ENCODE results near the gene RAB3C.

Gene RAB3C

DNA sequence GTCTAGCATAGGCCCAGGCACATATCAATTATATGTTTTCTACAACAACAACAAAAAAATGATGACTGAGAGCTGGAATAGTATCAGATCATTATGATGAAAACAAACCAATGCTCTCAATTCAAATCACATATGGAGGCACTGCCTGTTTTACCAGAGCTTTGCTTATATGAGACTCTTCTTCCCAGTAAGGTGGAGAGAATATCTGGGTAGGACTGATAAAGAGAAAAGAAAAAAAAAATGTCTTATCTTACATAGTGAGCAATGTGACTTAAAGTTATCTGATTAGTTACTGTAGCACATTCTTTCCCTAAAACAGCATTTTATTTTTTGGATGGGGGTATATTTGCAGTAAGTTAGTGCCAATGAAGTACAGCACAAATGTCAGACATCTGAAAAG lies 154.8 kb downstream of the RAB3C start:
- DNase-seq: no peak

DNA sequence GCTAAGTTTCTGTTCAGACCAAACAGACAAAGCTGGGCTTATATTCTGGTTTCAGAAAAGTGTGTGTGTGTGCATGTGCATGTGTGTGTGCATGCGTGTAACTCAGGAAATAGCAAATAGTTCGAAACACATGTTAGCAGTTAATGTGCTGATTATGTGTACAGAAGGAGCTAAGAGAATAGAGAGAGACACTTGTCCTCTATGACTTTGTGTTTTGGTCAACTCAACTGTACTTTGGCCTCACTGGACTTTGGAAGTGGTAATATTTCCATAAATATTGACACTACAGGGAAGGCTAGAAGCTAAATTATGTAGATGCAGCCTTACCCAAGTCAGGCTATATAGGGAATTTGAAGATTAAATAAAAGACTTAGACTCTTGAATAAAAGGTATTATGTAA lies 155.5 kb downstream of the RAB3C start:
- no peak for DNase-seq

DNA sequence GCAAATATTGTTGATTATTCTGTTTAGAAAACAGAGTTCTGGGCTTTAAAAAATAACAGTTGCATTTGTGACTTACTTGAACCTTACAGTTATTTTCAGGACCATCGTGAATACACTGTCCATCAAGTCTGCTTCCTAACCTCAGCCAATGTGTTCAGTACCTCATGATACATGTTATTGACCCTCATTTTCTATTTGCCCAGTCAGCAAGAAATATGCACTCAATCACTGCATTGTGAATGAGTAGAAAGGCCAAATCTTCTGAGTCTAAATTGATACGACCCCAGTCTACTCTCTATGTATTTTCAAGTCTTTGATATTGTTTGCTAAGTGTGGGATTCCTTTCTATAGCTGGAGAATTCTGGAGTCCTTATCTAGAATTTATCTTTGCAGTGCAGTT lies 156.2 kb downstream of the RAB3C start:
- DNase-seq: no peak

DNA sequence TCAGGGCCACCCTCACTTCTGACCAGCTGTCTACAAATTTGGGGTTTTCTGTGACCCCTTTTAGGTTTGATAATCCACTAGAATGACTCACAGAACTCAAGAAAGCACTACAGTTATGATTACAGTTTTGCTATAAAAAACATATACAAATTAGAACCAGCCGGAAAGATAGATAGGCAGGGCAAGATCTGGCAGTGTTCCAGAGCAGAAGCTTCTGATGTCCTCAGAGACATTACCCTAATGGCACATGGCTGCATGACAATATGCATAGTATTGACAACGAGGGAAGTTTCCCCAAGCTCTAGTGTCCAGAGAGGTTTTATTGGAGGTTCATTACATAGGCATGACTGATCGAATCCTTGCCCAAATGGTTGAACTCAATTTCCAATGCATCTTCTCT lies 158.1 kb downstream of the RAB3C start:
- DNase-seq: no peak

DNA sequence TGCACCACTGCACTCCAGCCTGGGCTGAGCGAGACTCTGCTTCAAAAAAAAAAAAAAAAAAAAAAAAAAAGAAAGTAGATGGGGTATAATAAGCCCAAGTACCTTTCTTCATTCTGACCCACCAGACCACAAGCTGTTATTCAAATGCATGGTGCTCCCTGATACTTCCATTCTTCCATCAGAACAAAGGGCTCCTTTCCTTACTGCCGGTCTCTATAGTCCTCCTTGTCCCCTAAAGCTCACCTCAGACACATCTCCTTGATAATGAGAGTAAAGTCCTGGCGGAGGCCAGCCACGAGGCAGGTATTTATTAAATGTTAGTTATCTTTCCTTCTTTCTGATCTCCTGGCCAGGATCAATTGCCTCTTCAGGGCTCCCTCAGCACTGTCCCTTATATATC lies 162.5 kb downstream of the RAB3C start:
- no peak for DNase-seq

DNA sequence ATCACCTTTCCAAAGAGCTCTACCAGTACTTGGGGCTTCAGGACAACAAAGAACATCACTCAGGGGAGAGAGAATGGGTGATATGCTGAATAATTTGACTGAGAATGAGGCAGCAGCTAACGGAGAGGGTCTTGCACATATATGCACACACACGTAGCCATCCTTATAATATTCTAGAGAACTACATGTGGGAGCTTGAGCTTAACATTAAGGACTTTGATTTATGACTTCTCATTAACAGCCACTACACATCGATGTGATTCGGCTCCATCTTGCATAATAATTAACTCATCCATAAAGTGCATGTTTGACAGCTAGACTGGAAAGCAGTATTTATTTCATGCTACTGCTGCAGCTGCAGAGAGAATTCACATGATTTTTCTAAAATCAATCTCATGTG lies 163.4 kb downstream of the RAB3C start:
- DNase-seq: no peak

DNA sequence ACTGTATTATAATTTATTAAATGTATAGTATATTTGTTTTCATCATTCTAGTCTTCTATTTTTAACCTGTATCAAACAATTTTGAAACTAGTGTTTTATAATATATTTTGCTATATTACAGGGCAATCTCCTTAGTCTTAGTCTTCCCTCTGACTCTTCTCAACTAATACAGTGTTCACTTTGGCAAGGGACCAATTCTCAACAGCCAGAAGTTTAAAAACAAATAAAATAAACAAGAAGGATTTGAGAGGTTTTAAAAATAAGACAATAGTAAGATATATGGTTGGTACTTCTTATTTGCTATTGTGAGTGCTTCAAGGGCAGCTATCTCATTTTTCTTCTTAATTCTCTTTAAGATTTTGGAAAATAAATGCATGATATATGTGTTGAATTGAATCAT lies 167.2 kb downstream of the RAB3C start:
- DNase-seq: no peak

DNA sequence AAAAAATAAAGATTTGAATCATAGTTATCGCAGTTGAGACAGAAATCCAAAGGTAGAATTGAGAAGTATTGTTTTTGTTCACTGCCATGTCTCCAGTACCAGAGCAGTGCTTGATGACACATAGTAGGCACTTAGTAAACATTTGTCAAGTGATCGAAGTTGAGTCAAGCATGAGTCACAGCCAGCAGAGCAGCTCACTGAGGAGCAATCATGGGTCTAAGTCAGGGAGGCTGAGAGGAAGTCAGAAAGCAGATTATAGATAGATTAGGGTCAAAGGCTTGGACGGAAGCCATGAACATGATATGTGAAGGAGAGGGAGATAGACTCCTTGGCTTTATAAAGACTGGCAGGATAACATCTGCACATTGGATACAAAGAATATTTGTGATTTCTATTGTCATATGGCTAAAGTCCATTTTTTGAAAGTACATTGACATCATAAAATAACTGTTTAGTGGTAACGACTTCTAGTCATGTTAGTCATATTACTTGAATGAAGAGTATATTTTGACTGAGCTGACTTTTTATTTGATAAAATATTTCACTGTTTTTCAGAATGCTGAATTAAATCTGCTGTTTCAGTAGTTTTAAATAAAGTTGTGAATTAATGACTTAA lies 168.5 kb downstream of the RAB3C start:
- no peak for DNase-seq

DNA sequence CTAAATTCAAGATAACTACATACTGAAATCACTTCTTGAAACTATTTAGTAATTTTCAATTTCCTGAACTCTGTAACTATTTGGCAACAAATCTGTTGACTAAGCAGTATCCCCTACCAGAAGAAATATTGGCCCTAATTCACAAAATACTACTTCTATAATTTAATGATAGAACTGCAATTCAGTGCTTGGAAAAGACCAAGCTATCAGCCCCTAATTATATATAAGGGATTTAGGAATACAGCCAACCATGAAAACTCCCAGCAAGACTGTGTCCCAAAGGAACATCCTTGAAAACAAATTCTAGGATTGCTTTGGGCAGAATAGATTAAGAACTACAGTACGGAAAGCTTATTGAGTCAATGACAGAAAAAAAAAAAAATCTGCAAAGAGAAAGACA lies 169.2 kb downstream of the RAB3C start:
- no peak for DNase-seq

DNA sequence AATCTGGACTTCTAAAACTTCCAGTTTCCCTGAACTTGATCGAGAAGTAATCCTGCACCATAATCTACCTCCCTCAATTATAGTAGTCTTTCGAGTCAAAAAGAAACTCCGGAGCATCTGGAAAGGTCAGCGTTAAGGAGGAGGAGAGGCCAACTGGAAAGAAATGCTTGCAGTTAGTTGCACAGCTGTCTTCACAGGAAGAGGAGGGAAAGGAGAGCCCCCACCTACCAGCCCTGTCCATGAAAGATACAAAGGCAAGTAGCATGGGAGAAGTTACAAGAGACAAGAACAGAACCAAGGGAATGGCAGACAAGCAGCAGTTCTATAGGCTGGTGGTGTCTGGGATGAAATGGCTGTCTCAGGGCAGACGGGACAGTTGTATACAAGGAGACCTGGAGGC lies 170.6 kb downstream of the RAB3C start:
- DNase-seq: no peak

DNA sequence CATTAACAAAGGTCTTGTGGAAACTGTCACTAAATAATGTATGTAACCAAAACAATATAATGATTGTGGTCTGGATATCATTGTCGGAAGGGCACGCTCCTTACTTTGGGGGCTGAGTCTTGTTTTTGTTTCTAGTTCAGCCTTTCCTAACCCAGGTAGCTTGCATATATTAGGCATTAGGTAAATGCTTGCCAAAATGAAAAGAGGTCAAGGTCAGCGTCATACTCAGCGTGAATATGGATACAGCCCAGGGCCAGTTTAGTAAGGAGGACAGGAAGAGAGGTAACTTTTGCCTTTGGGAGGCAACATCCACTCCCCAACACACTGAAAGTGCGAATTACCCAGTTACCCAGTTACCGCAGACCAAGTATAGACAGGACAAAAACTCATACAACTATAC lies 171.4 kb downstream of the RAB3C start:
- DNase-seq: no peak

DNA sequence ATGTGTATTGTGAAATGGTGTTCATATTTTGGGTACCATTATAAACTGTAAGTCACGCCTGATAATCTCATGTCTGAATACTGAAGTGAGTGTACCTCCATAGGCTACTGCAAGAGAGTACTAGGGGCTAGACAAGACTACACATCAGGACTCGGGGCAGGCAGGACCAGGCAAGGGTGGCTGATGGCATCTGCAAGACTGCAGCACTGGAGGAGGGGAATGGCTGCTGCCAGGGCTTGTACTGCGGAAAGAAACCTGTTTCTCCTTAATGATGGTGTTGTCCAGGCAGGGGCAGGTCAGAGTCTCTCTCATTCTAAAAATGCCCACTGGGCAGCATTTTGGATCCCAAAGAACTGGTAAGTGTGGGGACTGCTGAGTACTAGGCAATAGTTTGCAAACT lies 172.5 kb downstream of the RAB3C start:
- DNase-seq: no peak

DNA sequence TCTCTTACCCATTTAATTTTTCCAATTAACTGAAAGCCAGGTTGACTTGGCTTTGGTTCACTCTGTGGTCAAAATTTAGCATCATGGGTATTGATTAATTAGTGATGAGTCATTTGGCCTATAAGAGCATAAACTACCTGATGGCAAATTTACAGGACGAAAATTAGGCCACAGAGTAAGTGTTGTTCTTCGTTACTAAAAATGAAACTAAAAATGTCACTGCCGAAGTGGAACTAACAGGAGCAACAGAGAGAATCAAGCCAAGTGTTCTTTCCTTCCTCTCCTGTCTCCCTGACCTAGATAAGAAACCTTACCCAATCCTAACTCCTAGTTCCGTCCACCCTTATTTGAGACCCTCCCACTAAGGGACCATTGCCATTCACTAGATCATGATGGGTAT lies 176.9 kb downstream of the RAB3C start:
- DNase-seq: no peak

DNA sequence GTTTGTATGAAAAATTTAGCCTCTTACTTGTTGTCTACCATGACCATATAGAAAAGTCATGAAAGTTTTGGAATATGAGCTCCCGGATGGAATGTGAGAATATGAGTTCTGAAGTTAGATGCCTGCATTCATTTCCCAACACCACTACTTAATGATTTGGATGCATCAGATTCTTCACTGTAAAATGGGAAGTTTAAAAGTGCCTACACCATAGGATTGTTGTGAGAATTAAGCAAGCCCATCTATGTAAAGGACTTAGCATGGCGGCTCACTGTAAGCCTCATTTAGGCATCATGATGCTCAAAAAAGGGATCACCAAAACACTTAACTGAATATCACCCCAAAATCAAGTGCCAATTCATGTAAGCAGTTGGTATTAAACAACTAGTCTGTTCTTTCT lies 177.3 kb downstream of the RAB3C start:
- DNase-seq: no peak

DNA sequence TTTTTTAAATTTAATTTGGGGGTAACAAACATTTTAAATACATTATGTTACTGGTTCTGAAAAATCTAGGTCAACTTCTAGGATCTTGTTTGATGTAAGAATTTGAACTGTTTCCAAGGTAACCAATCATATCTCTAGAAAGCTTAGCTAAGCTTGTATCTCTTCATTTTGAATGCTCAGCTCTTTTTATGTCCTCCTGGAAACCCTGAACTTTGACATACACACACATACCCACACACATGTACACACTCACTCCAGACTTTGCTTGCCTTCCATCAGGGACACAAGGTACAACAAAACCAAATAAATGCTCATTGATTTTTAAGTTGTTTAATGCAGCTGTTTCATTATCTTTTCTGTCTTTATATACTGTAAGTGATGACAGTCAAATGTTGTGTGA lies 178.5 kb downstream of the RAB3C start:
- DNase-seq: no peak

DNA sequence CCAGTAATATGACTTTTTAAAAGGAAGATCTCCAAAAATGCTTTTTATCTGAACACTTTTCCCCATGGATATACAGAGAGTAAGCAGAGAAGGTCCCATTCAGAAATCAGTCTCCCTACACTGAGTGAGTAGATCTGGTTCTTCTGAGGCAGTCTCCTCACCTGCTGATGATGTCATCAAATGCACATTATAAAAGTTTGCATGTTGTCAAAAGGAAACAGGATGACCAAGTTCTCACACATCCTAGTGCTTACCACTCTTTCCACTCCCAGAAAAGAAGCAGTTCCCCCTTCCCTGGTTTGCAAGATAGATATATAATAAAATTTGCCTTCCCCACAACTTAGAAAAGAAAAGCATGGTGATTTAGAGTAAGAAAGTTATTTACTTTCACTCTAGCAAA lies 180.5 kb downstream of the RAB3C start:
- no peak for DNase-seq

DNA sequence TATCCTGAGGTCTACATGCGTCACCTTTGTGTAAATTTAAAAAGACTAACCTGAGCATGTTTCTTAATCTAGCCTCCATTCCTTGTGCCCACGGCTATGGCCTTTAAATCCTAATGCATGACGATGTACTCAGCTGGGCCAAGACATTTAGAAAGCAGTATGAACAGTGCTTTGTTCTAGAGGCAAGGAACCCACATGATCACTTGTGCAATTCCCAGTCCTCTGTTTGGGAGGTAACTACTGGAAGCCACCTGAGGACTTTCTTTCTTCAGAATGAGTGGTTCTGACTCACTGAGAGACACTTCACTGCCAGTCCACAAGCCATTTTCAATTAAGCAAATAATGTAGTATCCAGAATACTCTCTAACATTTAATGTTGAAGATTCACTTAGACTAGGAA lies 181.3 kb downstream of the RAB3C start:
- no peak for DNase-seq

DNA sequence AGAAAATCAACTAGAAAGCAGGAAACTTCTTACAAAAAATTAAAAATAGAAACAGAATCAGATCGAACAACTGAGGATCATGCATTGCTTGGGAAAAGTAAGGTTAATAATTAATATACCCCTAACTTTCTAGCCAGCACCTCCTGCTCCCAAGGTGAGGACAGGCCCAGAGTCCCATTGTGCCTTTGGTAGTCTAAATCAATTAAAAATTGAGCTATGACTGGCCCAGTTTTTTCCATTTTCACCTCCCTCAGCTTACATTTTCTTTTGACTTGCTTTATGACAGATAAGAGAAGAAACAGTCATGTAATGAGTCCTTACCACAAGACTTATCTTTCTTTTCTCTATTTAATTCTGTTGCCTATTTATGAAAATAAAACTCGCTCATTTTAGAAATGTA lies 182.2 kb downstream of the RAB3C start:
- DNase-seq: no peak

DNA sequence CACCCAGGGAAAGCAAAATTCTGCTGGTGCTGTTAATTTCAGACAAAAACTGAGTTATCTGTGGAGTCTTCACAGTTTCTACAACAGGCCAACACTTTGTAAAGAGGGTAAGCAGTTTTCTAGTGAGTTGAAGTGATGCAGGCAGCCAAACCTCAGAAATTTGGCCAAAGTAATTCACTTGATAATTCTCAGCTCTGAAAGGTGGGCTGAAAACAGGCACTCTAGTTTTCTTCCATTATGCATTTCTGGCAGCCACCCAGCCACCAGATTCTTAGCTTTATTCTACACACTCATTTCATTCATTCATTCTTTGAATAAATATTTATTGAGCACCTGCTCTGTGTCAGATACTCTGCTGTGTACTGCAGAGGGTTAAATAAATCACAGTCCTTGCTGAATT lies 184.2 kb downstream of the RAB3C start:
- DNase-seq: no peak

DNA sequence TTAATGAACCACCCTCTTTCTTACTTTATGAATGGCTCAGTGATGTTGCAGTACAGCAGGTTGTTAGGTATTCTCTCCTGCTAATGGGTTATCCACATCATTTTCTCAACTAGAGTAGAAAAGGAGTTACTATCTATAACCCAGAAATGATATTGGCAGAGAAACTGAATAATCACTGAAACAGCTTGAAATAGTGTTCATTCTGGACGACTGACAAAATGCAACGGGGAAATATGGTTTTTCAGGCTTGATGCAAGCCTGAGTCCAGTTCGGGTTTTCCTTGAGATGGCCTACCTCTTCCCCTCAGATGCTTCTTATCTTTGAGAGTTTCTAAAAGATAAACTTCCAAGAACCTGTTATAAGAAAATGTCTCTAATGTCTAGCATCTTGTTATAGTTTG lies 187.3 kb downstream of the RAB3C start:
- no peak for DNase-seq

DNA sequence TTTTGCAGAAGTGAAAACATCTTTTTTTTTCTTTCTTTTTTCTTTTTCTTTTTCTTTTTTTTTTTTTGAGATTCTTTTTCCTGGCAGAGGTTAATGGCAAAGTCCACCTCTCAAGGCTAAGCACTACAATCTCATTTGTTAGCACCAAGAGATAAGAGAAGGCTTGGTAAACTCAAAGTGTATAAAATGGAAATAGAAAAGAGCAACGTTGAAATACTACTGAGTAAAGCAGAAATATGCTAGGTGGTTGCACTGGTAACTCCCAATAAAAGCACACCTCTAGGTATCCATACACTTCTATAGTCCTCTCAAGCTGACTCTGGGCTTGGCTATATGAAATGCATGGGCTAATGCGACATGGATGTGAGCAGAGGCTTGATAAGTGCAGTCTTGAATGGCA lies 188.9 kb downstream of the RAB3C start:
- DNase-seq: no peak

DNA sequence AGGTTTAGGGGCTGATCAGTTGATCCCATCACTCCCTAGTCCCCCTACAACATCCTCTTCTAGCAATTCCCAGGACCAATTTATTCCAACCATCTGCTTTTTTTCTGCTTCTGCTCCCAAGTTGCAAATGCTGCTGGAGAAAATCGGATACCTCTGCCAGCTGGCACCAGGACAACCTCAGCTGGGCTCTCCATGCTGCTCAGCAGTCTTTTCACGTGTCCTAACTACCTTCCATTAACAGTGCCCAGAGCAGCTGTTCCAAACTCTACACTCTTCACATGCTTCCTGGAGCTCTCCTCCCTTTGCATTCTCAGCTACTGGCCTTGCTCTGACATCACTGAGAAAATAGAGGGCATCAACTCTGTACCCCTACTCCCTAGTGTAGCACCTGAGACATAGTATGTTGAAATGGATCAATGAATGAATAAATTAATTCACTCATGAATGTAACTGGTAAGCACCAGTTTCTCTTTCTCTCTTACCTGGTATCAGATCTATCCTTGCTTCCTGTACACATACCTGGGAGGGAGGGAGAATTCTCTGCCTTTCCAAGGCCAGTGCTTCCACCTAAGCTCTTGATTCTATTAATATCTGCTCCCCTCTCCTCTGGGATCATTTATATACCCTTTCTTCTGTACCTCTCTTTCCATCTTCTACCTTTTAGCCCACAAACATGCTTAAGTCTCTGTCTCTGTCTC lies 191.0 kb downstream of the RAB3C start:
- peak; percentile 70 for DNase-seq

DNA sequence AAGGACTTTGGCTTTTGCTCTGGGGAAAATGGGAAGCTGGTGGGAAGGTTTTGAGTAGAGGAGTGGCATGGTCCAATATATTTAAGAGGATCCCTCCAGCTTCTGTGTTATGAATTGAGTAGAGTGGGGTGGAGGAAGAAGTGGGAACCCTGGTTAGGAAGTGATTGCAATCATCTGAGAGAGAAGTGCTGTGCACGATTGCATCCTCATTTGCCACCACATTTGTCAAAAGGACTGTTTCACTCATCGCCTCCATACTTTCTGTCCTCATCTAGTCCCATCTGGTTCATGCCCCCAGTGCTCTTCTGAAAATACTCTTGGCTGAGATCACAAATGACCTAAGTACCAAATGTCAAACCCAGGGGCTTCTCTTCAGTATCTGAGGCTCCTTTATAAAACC lies 192.1 kb downstream of the RAB3C start:
- DNase-seq: no peak

DNA sequence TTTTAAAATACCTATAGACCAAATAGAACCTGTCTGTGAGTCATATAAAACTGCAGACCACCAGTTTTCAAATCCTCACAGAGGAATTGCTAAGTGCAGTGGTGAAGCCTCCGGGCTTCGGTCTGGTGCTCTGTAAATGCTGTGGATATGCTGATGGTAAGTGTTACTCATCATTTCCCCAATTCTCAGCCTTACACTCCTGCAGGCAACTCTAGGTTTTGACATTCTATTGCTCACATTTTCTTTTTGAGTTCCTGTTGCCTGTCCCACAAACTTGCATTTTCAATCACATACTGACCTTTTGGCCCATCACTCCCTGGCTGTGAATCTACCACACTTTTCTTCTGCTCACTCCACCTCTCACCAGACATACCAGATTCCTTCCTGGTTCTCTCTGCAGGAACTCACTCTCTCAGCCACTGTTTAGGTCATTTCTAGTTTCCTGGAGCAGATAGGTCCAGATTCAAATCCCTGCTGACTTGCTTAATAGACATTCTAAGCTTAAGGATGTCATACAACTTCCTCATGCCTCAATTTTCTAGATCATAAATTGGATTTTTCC lies 192.9 kb downstream of the RAB3C start:
- no peak for DNase-seq

DNA sequence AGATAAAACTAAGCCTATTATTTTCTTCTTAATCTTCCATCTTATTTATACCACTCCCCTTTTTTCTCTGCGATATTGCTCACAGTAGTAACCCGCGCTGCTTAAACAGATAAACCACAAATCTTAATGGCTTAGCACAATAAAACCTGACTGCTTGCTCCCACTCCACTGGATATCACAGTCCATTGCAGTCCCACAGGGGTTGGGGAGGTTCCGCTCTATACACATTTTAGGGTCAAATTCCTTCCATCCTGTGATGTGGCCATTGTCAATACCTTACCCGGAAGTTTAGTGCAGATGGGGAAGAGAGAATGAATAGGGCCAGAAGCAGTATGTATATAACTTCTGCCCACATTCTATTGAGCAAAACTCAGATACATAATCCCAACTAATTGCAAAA lies 193.7 kb downstream of the RAB3C start:
- no peak for DNase-seq

Measured in right hindlimb (tissue), 1 donor.